HG02642 (cell line): ENCODE measurements around the gene MAML3.

Experiments
- ATAC-seq: cut with Tn5 transposase; IDR thresholded peaks from one replicate; pipeline ENCODE4 v1.9.1; 2021; ENCODE audit warnings: mild to moderate bottlenecking; ENCODE audit not compliant: unreplicated experiment, poor library complexity

MAML3 gene

GRCh38 chr4:139685180-139685579, 468.8 kb downstream of the MAML3 start:
- no peak for ATAC-seq

- ATAC-seq, result no peak
Measured at GRCh38 chr4:139684351-139684750, 469.6 kb downstream of the MAML3 start.

GRCh38 chr4:139682741-139683151, 471.2 kb downstream of the MAML3 start:
- ATAC-seq, result no peak

- no peak for ATAC-seq
Measured at GRCh38 chr4:139682309-139682708, 471.7 kb downstream of the MAML3 start.

- no peak for ATAC-seq
Measured at GRCh38 chr4:139676913-139677585, 476.9 kb downstream of the MAML3 start.

GRCh38 chr4:139676365-139676764, 477.6 kb downstream of the MAML3 start:
- ATAC-seq, result no peak

- no peak for ATAC-seq
Measured at GRCh38 chr4:139675651-139676050, 478.3 kb downstream of the MAML3 start.

GRCh38 chr4:139674875-139675550, 479.0 kb downstream of the MAML3 start:
- no peak for ATAC-seq

GRCh38 chr4:139672732-139673131, 481.3 kb downstream of the MAML3 start:
- no peak for ATAC-seq

GRCh38 chr4:139672215-139672614, 481.8 kb downstream of the MAML3 start:
- no peak for ATAC-seq

GRCh38 chr4:139670775-139671174, 483.2 kb downstream of the MAML3 start:
- no peak for ATAC-seq

- no peak for ATAC-seq
Measured at GRCh38 chr4:139669890-139670289, 484.1 kb downstream of the MAML3 start.

GRCh38 chr4:139669335-139669734, 484.6 kb downstream of the MAML3 start:
- no peak for ATAC-seq

- ATAC-seq, result no peak
Measured at GRCh38 chr4:139668658-139669201, 485.3 kb downstream of the MAML3 start.

- ATAC-seq, result no peak
Measured at GRCh38 chr4:139668036-139668435, 485.9 kb downstream of the MAML3 start.
